ENCODE measurements around the gene ACTRT2.

DNA sequence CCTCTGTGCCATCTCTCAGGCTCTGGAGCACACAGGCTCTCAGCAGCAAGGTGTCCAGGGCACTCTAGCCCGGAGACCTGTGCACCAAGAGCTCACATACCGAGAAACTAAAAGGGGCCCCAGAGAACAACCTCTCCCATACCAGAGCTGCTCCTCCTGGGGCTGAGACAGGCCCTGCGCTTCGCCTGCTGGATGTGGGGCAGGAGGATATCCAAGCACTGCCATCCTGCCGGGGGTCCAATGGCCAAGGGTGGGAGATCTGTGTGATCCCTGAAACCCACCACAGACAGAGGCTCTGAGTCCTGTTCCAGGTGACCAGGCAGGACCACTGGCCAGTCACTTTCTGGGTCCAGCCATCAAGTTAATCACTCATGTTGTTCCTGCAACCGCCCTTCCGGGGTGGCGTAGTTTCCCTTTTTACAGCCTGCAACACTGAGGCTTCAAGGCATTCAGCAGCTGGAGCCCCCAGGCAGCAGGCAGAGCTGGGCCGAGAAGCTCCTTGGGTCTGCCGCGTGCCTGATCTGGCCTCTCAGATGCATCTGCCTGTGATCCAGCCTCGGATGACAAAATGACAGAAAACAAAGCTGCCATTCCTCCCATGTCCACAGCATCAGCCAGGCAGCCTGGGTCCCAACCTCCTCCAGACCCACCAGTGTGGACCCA is 36.7 kb upstream of the ACTRT2 start:
- TF ChIP-seq POLR2A (IDR thresholded peaks at IDR 0.05) (no peak), EP300 (IDR thresholded peaks at IDR 0.05) (no peak)
- TF ChIP-seq, protein P1, sequence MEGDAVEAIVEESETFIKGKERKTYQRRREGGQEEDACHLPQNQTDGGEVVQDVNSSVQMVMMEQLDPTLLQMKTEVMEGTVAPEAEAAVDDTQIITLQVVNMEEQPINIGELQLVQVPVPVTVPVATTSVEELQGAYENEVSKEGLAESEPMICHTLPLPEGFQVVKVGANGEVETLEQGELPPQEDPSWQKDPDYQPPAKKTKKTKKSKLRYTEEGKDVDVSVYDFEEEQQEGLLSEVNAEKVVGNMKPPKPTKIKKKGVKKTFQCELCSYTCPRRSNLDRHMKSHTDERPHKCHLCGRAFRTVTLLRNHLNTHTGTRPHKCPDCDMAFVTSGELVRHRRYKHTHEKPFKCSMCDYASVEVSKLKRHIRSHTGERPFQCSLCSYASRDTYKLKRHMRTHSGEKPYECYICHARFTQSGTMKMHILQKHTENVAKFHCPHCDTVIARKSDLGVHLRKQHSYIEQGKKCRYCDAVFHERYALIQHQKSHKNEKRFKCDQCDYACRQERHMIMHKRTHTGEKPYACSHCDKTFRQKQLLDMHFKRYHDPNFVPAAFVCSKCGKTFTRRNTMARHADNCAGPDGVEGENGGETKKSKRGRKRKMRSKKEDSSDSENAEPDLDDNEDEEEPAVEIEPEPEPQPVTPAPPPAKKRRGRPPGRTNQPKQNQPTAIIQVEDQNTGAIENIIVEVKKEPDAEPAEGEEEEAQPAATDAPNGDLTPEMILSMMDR (IDR thresholded peaks at IDR 0.05): no peak

Data from gastroesophageal sphincter (tissue), 3 donors.